Loucy (cell line): ENCODE data around the gene HS6ST3.

Experiments
- H2AFZ ChIP-seq: fragments of 200-600 bp; sonication (generic); 2 replicates; pipeline ENCODE4 v1.6.0; 2016; ENCODE audit warnings: antibody characterized with exemption, mild to moderate bottlenecking, low read length, moderate library complexity
- H3F3A ChIP-seq: fragments of 200-600 bp; 2 replicates; pipeline ENCODE4 v1.6.0; 2016; ENCODE audit warnings: antibody characterized with exemption, low read depth, mild to moderate bottlenecking
- H3K27me3 ChIP-seq: fragments of 200-600 bp; sonication (generic); 2 replicates; pipeline ENCODE4 v1.6.1; 2014; ENCODE audit warnings: low read length, mild to moderate bottlenecking; ENCODE audit not compliant: insufficient read depth, poor library complexity, severe bottlenecking
- H3K36me3 ChIP-seq: fragments of 200-600 bp; sonication (generic); 2 replicates; pipeline ENCODE4 v1.6.1; 2016; ENCODE audit warnings: low read length; ENCODE audit not compliant: insufficient read depth
- H3K4me1 ChIP-seq: fragments of 200-600 bp; sonication (generic); 2 replicates; pipeline ENCODE4 v1.5.1; 2014; ENCODE audit warnings: low read length, mild to moderate bottlenecking; ENCODE audit not compliant: insufficient read depth, poor library complexity, severe bottlenecking
- H3K4me2 ChIP-seq: fragments of 200-600 bp; sonication (generic); 2 replicates; pipeline ENCODE4 v1.6.0; 2014; ENCODE audit warnings: antibody characterized with exemption, low read length, low read depth, mild to moderate bottlenecking; ENCODE audit not compliant: poor library complexity, severe bottlenecking
- H3K4me3 ChIP-seq: fragments of 200-600 bp; sonication (generic); 2 replicates; pipeline ENCODE4 v1.5.1; 2014; ENCODE audit warnings: low read length, mild to moderate bottlenecking, mixed read lengths; ENCODE audit not compliant: poor library complexity, severe bottlenecking
- H3K79me2 ChIP-seq: fragments of 200-600 bp; sonication (generic); 2 replicates; pipeline ENCODE4 v1.6.1; 2014; ENCODE audit warnings: low read length; ENCODE audit not compliant: insufficient read depth
- H3K9ac ChIP-seq: fragments of 200-600 bp; sonication (generic); 2 replicates; pipeline ENCODE4 v1.6.0; 2014; ENCODE audit warnings: mild to moderate bottlenecking, low read depth, low read length, moderate library complexity; ENCODE audit not compliant: poor library complexity, severe bottlenecking
- H3K9me2 ChIP-seq: fragments of 200-600 bp; sonication (generic); replicated peaks from 2 replicates; pipeline ENCODE4 v1.6.1; 2016; ENCODE audit warnings: low read depth, low read length, mixed read lengths
- H3K9me3 ChIP-seq: fragments of 200-600 bp; sonication (generic); 2 replicates; pipeline ENCODE4 v1.6.1; 2014; ENCODE audit warnings: mild to moderate bottlenecking, antibody characterized with exemption, low read length, low read depth; ENCODE audit not compliant: insufficient read depth
- H4K20me1 ChIP-seq: fragments of 200-600 bp; sonication (generic); 2 replicates; pipeline ENCODE4 v1.6.0; 2014; ENCODE audit warnings: antibody characterized with exemption, low read length, mild to moderate bottlenecking; ENCODE audit not compliant: insufficient read depth, poor library complexity, severe bottlenecking
- EZH2phosphoT487 ChIP-seq: fragments of 200-600 bp; IDR thresholded peaks from 2 replicates; pipeline ENCODE4 v1.6.1; 2018; ENCODE audit warnings: antibody characterized with exemption, mild to moderate bottlenecking, moderate library complexity, borderline replicate concordance
- TF ChIP-seq, protein P1 (sequence below): fragments of 200-600 bp; sonication (generic); conservative IDR thresholded peaks from 2 replicates; pipeline ENCODE4 v1.5.1; 2014; ENCODE audit warnings: mild to moderate bottlenecking, antibody characterized with exemption, low read length

HS6ST3 gene

DNA sequence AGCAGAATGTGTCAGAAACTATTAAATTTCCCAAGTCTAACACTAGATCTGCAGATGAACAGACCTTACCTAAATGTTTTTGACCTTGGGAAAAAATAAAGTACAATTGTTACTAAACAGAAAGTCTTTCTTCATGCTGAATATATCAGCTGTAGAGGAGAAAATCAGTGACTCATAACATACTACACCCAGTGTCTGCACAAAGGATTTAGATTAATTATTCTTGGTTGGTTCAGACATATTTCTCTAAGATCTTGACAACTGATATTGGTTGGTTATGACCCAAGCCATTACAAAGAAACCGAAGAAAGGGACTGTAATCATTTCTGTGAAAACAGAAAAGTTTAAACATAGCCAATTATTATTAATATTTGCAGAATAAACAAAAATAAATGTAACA, 225.1 kb downstream of the HS6ST3 start:
- TF ChIP-seq, protein P1, sequence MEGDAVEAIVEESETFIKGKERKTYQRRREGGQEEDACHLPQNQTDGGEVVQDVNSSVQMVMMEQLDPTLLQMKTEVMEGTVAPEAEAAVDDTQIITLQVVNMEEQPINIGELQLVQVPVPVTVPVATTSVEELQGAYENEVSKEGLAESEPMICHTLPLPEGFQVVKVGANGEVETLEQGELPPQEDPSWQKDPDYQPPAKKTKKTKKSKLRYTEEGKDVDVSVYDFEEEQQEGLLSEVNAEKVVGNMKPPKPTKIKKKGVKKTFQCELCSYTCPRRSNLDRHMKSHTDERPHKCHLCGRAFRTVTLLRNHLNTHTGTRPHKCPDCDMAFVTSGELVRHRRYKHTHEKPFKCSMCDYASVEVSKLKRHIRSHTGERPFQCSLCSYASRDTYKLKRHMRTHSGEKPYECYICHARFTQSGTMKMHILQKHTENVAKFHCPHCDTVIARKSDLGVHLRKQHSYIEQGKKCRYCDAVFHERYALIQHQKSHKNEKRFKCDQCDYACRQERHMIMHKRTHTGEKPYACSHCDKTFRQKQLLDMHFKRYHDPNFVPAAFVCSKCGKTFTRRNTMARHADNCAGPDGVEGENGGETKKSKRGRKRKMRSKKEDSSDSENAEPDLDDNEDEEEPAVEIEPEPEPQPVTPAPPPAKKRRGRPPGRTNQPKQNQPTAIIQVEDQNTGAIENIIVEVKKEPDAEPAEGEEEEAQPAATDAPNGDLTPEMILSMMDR: no peak
- no peak for TF ChIP-seq EZH2phosphoT487
- Histone ChIP-seq H3K4me2 (no peak overlapping the region), H3K9me3 (no peaks in the 10 kb centered on the region), H3K36me3 (no peaks in the 10 kb centered on the region), H4K20me1 (no peaks in the 10 kb centered on the region), H3K9me2 (no peaks in the 10 kb centered on the region), H3K79me2 (no peaks in the 10 kb centered on the region), H3K27me3 (no peaks in the 10 kb centered on the region), H3K4me1 (no peaks in the 10 kb centered on the region), H3K9ac (no peak overlapping the region), H3K4me3 (no peak overlapping the region), H3F3A (no peaks in the 10 kb centered on the region), H2AFZ (no peak overlapping the region)

DNA sequence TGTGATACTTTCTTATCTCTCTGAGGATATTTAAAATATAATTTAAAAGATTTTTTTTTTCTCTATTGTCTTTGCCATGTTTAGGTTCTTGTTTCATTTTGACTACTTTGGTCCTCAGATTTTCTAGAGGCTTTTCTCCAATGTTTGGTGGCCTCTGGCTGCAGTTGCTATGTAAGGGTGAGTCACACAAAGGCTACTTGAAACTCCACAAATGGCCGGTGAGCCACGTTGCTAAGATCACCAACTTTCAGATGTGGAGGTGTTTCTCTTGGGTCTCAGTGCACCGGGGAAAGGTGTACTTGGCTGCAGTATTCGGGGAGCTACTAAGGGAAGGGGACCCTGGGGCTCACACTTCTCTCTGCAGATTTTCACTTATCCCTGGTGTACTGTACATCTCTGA, 248.1 kb downstream of the HS6ST3 start:
- Histone ChIP-seq H3K79me2 (no peaks in the 10 kb centered on the region), H3K36me3 (no peaks in the 10 kb centered on the region), H3K9me3 (no peaks in the 10 kb centered on the region), H3K27me3 (no peaks in the 10 kb centered on the region), H3F3A (no peaks in the 10 kb centered on the region), H3K4me2 (no peak overlapping the region), H2AFZ (no peak overlapping the region), H3K9me2 (no peaks in the 10 kb centered on the region), H3K9ac (no peak overlapping the region), H4K20me1 (no peaks in the 10 kb centered on the region), H3K4me3 (no peak overlapping the region), H3K4me1 (no peaks in the 10 kb centered on the region)
- TF ChIP-seq EZH2phosphoT487: no peak
- TF ChIP-seq, protein P1: no peak

DNA sequence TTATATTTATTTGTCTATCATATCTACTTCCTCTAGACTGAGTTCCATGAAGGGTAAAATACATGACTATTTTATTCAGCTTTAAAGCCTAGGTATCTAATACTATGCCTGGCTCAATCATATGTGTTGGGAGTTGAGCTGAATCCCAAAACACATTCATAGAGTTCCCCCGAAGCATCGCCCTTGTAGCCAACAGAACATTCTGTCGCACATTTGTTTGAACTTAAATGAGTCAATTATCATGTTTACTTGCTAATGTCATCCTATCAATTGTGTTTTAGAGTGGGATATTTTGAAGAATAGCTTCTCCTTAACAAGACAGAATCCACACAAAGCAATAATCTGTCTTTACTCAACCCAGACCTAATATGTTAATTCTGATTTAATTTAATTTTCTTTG, 252.4 kb downstream of the HS6ST3 start:
- TF ChIP-seq EZH2phosphoT487: no peak
- TF ChIP-seq, protein P1: no peak
- Histone ChIP-seq H2AFZ (no peak overlapping the region), H3K36me3 (no peaks in the 10 kb centered on the region), H3K27me3 (no peaks in the 10 kb centered on the region), H3K9me2 (no peaks in the 10 kb centered on the region), H3K4me2 (no peak overlapping the region), H3K9ac (no peak overlapping the region), H3K9me3 (no peaks in the 10 kb centered on the region; the same call in 1 of the 2 replicates), H4K20me1 (no peaks in the 10 kb centered on the region), H3K79me2 (no peaks in the 10 kb centered on the region), H3K4me1 (no peaks in the 10 kb centered on the region), H3K4me3 (no peak overlapping the region), H3F3A (no peaks in the 10 kb centered on the region)
